Measurements from ENCODE around the gene GRIK4.

GRCh38 chr11:120919045-120919444 lies 407.5 kb downstream of the GRIK4 start:
- TF ChIP-seq, protein P1, sequence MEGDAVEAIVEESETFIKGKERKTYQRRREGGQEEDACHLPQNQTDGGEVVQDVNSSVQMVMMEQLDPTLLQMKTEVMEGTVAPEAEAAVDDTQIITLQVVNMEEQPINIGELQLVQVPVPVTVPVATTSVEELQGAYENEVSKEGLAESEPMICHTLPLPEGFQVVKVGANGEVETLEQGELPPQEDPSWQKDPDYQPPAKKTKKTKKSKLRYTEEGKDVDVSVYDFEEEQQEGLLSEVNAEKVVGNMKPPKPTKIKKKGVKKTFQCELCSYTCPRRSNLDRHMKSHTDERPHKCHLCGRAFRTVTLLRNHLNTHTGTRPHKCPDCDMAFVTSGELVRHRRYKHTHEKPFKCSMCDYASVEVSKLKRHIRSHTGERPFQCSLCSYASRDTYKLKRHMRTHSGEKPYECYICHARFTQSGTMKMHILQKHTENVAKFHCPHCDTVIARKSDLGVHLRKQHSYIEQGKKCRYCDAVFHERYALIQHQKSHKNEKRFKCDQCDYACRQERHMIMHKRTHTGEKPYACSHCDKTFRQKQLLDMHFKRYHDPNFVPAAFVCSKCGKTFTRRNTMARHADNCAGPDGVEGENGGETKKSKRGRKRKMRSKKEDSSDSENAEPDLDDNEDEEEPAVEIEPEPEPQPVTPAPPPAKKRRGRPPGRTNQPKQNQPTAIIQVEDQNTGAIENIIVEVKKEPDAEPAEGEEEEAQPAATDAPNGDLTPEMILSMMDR (IDR thresholded peaks at IDR 0.05) = no peak
- no peak for TF ChIP-seq POLR2A (IDR thresholded peaks at IDR 0.05)
